K562 (cell line): ENCODE measurements around the gene SETDB1. TPM values are rescaled to one million over a fixed set of nuclear protein-coding genes. Genes with fewer than 3 reads are reported as not detected.
A peak's percentile ranks its signal among the peaks of the same experiment; 100 is the strongest.

Source experiments
- BHLHE40 ChIP-seq: IDR thresholded peaks from 2 replicates; pipeline ENCODE4 v1.6.1; 2011; ENCODE audit warnings: low read length, improper control_type of control experiment
- COPS2 ChIP-seq: fragments of 450-650 bp; conservative IDR thresholded peaks from 2 replicates; pipeline ENCODE4 v1.6.1; 2016; ENCODE audit warnings: mild to moderate bottlenecking, moderate library complexity
- EP400 ChIP-seq: fragments of 450-650 bp; IDR thresholded peaks from 2 replicates; pipeline ENCODE4 v1.6.1; 2017; ENCODE audit warnings: antibody characterized with exemption, mild to moderate bottlenecking, moderate library complexity
- FOXJ3 ChIP-seq: sonication (generic); formaldehyde crosslinking; IDR thresholded peaks from 2 replicates; pipeline ENCODE4 v1.4.0; 2020; ENCODE audit warnings: mild to moderate bottlenecking, missing genetic modification reagents
- GABPB1 ChIP-seq: sonication (generic); formaldehyde crosslinking; IDR thresholded peaks from 2 replicates; pipeline ENCODE4 v1.8.0; 2022; ENCODE audit warnings: mild to moderate bottlenecking, missing genetic modification reagents
- KLF13 ChIP-seq: fragments of 450-650 bp; IDR thresholded peaks from 2 replicates; pipeline ENCODE4 v1.6.1; 2016; ENCODE audit warnings: missing genetic modification characterization, low read depth, mild to moderate bottlenecking, missing compliant biosample characterization, moderate library complexity, borderline replicate concordance
- NFIC ChIP-seq: fragments of 450-650 bp; IDR thresholded peaks from 2 replicates; pipeline ENCODE4 v1.6.1; 2017; ENCODE audit warnings: mild to moderate bottlenecking, inconsistent platforms
- PHF8 ChIP-seq: fragments of 200-600 bp; sonication (generic); IDR thresholded peaks from 2 replicates; pipeline ENCODE4 v1.6.1; 2012; ENCODE audit warnings: mixed run types, mild to moderate bottlenecking, inconsistent platforms, low read length, moderate library complexity, borderline replicate concordance
- POLR2A ChIP-seq: fragments of 450-650 bp; conservative IDR thresholded peaks from 2 replicates; pipeline ENCODE4 v1.6.1; 2016
- RBBP5 ChIP-seq: fragments of 200-600 bp; sonication (generic); IDR thresholded peaks from 2 replicates; pipeline ENCODE4 v1.6.1; 2012; ENCODE audit warnings: borderline replicate concordance, mild to moderate bottlenecking, low read length, control low read depth, inconsistent platforms; ENCODE audit not compliant: insufficient read depth, poor library complexity, severe bottlenecking
- SOX6 ChIP-seq: fragments of 450-650 bp; IDR thresholded peaks from 2 replicates; pipeline ENCODE4 v1.6.1; 2014; ENCODE audit warnings: mild to moderate bottlenecking
- TCF3 ChIP-seq: sonication (generic); formaldehyde crosslinking; IDR thresholded peaks from 2 replicates; pipeline ENCODE4 v1.4.0; 2020; ENCODE audit warnings: mild to moderate bottlenecking, missing genetic modification reagents
- ZBTB7A ChIP-seq: IDR thresholded peaks from 2 replicates; pipeline ENCODE4 v1.6.1; 2011; ENCODE audit warnings: low read depth, mild to moderate bottlenecking, low read length, moderate library complexity, borderline replicate concordance; ENCODE audit not compliant: control insufficient read depth
- ZNF316 ChIP-seq: fragments of 450-650 bp; IDR thresholded peaks from 2 replicates; pipeline ENCODE4 v1.6.1; 2016
- ZNF77 ChIP-seq: fragments of 250-450 bp; sonication (Bioruptor Pico); IDR thresholded peaks from 2 replicates; pipeline ENCODE4 v1.5.0; 2020
- polyA plus RNA-seq, 8 experiments: library from polyadenylated mRNA; depleted of rRNA in 4 of 8; stranded (reverse) in 5 of 8; unstranded in 3 of 8; fragments of >200 nt; fragmentation: Nextera tagmentation in 2 of 8; fragmentation: Illumina TruSeq in 1 of 8; extraction: Ambion mirVana in 2 of 8; extraction: Trizol in 1 of 8; gene quantifications; 2 replicates each; pipeline versions ENCODE4 v1.2.1 to v1.2.3, GENCODE V29; 2011 to 2014; ENCODE audit warnings: inconsistent platforms in 1 of 8, missing spikeins in 1 of 8
- total RNA-seq, 7 experiments: library from RNA; depleted of rRNA in 6 of 7; stranded (reverse); fragments of >200 nt in 6 of 7; fragmentation: Illumina TruSeq in 2 of 7; extraction: Trizol in 2 of 7; gene quantifications; 2 replicates each; pipeline versions ENCODE4 v1.2.1 to v1.2.3, GENCODE V29; 2011 to 2021; ENCODE audit warnings: low replicate concordance in 1 of 7
- TF ChIP-seq, protein P1 (sequence below): fragments of 450-650 bp; IDR thresholded peaks from 2 replicates; pipeline ENCODE4 v1.6.1; 2016; ENCODE audit warnings: mild to moderate bottlenecking, moderate library complexity
- TF ChIP-seq, protein P2 (sequence below): fragments of 450-650 bp; IDR thresholded peaks from 2 replicates; pipeline ENCODE4 v1.6.1; 2016; ENCODE audit warnings: antibody characterized with exemption

Gene SETDB1
- total and polyA plus RNA-seq, 9 of the 15 experiments (the other 6 are each of a cell fraction or from before 2014, with no cell fraction given): 21.5 to 64.4 (median 42.0) TPM

GRCh38 chr1:150999051-150999674 lies 73.0 kb downstream of the SETDB1 start (continued):
- TF ChIP-seq, protein P1, sequence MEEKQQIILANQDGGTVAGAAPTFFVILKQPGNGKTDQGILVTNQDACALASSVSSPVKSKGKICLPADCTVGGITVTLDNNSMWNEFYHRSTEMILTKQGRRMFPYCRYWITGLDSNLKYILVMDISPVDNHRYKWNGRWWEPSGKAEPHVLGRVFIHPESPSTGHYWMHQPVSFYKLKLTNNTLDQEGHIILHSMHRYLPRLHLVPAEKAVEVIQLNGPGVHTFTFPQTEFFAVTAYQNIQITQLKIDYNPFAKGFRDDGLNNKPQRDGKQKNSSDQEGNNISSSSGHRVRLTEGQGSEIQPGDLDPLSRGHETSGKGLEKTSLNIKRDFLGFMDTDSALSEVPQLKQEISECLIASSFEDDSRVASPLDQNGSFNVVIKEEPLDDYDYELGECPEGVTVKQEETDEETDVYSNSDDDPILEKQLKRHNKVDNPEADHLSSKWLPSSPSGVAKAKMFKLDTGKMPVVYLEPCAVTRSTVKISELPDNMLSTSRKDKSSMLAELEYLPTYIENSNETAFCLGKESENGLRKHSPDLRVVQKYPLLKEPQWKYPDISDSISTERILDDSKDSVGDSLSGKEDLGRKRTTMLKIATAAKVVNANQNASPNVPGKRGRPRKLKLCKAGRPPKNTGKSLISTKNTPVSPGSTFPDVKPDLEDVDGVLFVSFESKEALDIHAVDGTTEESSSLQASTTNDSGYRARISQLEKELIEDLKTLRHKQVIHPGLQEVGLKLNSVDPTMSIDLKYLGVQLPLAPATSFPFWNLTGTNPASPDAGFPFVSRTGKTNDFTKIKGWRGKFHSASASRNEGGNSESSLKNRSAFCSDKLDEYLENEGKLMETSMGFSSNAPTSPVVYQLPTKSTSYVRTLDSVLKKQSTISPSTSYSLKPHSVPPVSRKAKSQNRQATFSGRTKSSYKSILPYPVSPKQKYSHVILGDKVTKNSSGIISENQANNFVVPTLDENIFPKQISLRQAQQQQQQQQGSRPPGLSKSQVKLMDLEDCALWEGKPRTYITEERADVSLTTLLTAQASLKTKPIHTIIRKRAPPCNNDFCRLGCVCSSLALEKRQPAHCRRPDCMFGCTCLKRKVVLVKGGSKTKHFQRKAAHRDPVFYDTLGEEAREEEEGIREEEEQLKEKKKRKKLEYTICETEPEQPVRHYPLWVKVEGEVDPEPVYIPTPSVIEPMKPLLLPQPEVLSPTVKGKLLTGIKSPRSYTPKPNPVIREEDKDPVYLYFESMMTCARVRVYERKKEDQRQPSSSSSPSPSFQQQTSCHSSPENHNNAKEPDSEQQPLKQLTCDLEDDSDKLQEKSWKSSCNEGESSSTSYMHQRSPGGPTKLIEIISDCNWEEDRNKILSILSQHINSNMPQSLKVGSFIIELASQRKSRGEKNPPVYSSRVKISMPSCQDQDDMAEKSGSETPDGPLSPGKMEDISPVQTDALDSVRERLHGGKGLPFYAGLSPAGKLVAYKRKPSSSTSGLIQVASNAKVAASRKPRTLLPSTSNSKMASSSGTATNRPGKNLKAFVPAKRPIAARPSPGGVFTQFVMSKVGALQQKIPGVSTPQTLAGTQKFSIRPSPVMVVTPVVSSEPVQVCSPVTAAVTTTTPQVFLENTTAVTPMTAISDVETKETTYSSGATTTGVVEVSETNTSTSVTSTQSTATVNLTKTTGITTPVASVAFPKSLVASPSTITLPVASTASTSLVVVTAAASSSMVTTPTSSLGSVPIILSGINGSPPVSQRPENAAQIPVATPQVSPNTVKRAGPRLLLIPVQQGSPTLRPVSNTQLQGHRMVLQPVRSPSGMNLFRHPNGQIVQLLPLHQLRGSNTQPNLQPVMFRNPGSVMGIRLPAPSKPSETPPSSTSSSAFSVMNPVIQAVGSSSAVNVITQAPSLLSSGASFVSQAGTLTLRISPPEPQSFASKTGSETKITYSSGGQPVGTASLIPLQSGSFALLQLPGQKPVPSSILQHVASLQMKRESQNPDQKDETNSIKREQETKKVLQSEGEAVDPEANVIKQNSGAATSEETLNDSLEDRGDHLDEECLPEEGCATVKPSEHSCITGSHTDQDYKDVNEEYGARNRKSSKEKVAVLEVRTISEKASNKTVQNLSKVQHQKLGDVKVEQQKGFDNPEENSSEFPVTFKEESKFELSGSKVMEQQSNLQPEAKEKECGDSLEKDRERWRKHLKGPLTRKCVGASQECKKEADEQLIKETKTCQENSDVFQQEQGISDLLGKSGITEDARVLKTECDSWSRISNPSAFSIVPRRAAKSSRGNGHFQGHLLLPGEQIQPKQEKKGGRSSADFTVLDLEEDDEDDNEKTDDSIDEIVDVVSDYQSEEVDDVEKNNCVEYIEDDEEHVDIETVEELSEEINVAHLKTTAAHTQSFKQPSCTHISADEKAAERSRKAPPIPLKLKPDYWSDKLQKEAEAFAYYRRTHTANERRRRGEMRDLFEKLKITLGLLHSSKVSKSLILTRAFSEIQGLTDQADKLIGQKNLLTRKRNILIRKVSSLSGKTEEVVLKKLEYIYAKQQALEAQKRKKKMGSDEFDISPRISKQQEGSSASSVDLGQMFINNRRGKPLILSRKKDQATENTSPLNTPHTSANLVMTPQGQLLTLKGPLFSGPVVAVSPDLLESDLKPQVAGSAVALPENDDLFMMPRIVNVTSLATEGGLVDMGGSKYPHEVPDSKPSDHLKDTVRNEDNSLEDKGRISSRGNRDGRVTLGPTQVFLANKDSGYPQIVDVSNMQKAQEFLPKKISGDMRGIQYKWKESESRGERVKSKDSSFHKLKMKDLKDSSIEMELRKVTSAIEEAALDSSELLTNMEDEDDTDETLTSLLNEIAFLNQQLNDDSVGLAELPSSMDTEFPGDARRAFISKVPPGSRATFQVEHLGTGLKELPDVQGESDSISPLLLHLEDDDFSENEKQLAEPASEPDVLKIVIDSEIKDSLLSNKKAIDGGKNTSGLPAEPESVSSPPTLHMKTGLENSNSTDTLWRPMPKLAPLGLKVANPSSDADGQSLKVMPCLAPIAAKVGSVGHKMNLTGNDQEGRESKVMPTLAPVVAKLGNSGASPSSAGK: peak; percentile 63
- TF ChIP-seq ZNF77 (CRISPR knock-in tag): no peak
- TF ChIP-seq ZBTB7A: peak; percentile 62; the same call in 1 of the 2 replicates
- TF ChIP-seq GABPB1 (CRISPR knock-in tag): no peak
- TF ChIP-seq, protein P2, sequence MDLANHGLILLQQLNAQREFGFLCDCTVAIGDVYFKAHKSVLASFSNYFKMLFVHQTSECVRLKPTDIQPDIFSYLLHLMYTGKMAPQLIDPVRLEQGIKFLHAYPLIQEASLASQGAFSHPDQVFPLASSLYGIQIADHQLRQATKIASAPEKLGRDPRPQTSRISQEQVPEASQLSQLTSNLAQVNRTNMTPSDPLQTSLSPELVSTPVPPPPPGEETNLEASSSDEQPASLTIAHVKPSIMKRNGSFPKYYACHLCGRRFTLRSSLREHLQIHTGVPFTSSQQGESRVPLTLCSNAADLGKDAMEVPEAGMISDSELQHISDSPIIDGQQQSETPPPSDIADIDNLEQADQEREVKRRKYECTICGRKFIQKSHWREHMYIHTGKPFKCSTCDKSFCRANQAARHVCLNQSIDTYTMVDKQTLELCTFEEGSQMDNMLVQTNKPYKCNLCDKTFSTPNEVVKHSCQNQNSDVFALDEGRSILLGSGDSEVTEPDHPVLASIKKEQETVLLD: peak; percentile 86; the same call in 1 of the 2 replicates
- TF ChIP-seq TCF3 (CRISPR knock-in tag): peak; percentile 68
- no peak for TF ChIP-seq KLF13 (tag)
- TF ChIP-seq COPS2: no peak
- peak; percentile 96 for TF ChIP-seq SOX6
- peak; percentile 53 for TF ChIP-seq NFIC
- TF ChIP-seq FOXJ3 (CRISPR knock-in tag): no peak
- TF ChIP-seq POLR2A: peak; percentile 46; the same call in 1 of the 2 replicates
- TF ChIP-seq RBBP5: peak; percentile 54
- TF ChIP-seq EP400: peak; percentile 49
- peak; percentile 94 for TF ChIP-seq ZNF316
- peak; percentile 88 for TF ChIP-seq BHLHE40
- peak; percentile 26; the same call in 1 of the 2 replicates for TF ChIP-seq PHF8
